Muscle layer of colon (tissue), 2 donors: ENCODE measurements around the gene ARL8B.

Experiments
- H3K27ac ChIP-seq: one replicate; pipeline ENCODE4 v1.7.0; 2013; ENCODE audit warnings: low read depth, mild to moderate bottlenecking, low read length, moderate library complexity
- H3K27me3 ChIP-seq, 2 donors: one replicate each; pipeline ENCODE4 v1.7.0; 2013; ENCODE audit warnings: low read length in 2 of 2, mild to moderate bottlenecking in 2 of 2; ENCODE audit not compliant: insufficient read depth in 2 of 2, control insufficient read depth in 1 of 2
- H3K36me3 ChIP-seq: one replicate; pipeline ENCODE4 v1.7.0; 2013; ENCODE audit warnings: mild to moderate bottlenecking, low read length; ENCODE audit not compliant: insufficient read depth
- H3K4me1 ChIP-seq: one replicate; pipeline ENCODE4 v1.7.0; 2013; ENCODE audit warnings: mild to moderate bottlenecking, low read length; ENCODE audit not compliant: insufficient read depth
- H3K4me3 ChIP-seq, 2 donors: one replicate each; pipeline ENCODE4 v1.7.0; 2013; ENCODE audit warnings: low read length in 2 of 2, low read depth in 1 of 2, mild to moderate bottlenecking in 1 of 2, moderate library complexity in 1 of 2
- H3K9ac ChIP-seq: one replicate; pipeline ENCODE4 v1.7.0; 2013; ENCODE audit warnings: low read length
- H3K9me3 ChIP-seq: one replicate; pipeline ENCODE4 v1.7.0; 2013; ENCODE audit warnings: mild to moderate bottlenecking, low read length
- donor health status: abdominal sarcoma.
- donor health status: Adenocarcinoma of cecum.

ARL8B gene

GRCh38 chr3:5151586-5151985, 29.5 kb downstream of the ARL8B start:
- H3K4me1 ChIP-seq: no peaks in the 10 kb centered on the region

GRCh38 chr3:5153074-5153473, 31.0 kb downstream of the ARL8B start:
- no peak overlapping the region for H3K9ac ChIP-seq
- H3K4me1 ChIP-seq: no peaks in the 10 kb centered on the region
- H3K36me3 ChIP-seq: no peaks in the 10 kb centered on the region
- no peaks in the 10 kb centered on the region for H3K27me3 ChIP-seq
- no peaks in the 10 kb centered on the region for H3K9me3 ChIP-seq
- H3K4me3 ChIP-seq: no peak overlapping the region
- no peak overlapping the region for H3K27ac ChIP-seq

More at GRCh38 chr3:5151586-5151985, 29.5 kb downstream of the ARL8B start:
- Histone ChIP-seq H3K4me3 (no peak overlapping the region), H3K27me3 (no peaks in the 10 kb centered on the region), H3K9me3 (no peaks in the 10 kb centered on the region), H3K9ac (no peak overlapping the region), H3K27ac (no peak overlapping the region), H3K36me3 (no peaks in the 10 kb centered on the region)

GRCh38 chr3:5155241-5155640, 33.1 kb downstream of the ARL8B start:
- Histone ChIP-seq H3K4me1 (no peaks in the 10 kb centered on the region), H3K27ac (no peak overlapping the region), H3K36me3 (no peaks in the 10 kb centered on the region), H3K4me3 (no peak overlapping the region), H3K9me3 (no peaks in the 10 kb centered on the region), H3K27me3 (no peaks in the 10 kb centered on the region), H3K9ac (no peak overlapping the region)

- Histone ChIP-seq H3K4me3 (no peak overlapping the region), H3K36me3 (no peaks in the 10 kb centered on the region), H3K9ac (no peak overlapping the region), H3K9me3 (no peaks in the 10 kb centered on the region), H3K4me1 (peaks cover 17% of the 10 kb centered on the region), H3K27me3 (no peaks in the 10 kb centered on the region), H3K27ac (no peak overlapping the region)
Measured at GRCh38 chr3:5160321-5160720, 38.2 kb downstream of the ARL8B start.

- Histone ChIP-seq H3K27me3 (no peaks in the 10 kb centered on the region), H3K9ac (no peak overlapping the region), H3K9me3 (no peaks in the 10 kb centered on the region), H3K27ac (no peak overlapping the region), H3K4me1 (peaks cover 17% of the 10 kb centered on the region), H3K36me3 (no peaks in the 10 kb centered on the region), H3K4me3 (no peak overlapping the region)
Measured at GRCh38 chr3:5160940-5161858, 39.1 kb downstream of the ARL8B start.

GRCh38 chr3:5162102-5162501, 40.0 kb downstream of the ARL8B start:
- H3K36me3 ChIP-seq: no peaks in the 10 kb centered on the region
- H3K9me3 ChIP-seq: no peaks in the 10 kb centered on the region
- H3K4me1 ChIP-seq: peaks cover 17% of the 10 kb centered on the region
- H3K4me3 ChIP-seq: no peak overlapping the region
- no peak overlapping the region for H3K27ac ChIP-seq
- H3K27me3 ChIP-seq: no peaks in the 10 kb centered on the region
- no peak overlapping the region for H3K9ac ChIP-seq

- Histone ChIP-seq H3K4me1 (peaks cover 20% of the 10 kb centered on the region), H3K27ac (no peak overlapping the region), H3K27me3 (no peaks in the 10 kb centered on the region)
Measured at GRCh38 chr3:5165698-5166097, 43.6 kb downstream of the ARL8B start.

GRCh38 chr3:5166846-5167245, 44.8 kb downstream of the ARL8B start:
- Histone ChIP-seq H3K9ac (no peak overlapping the region), H3K4me1 (peaks cover 8% of the 10 kb centered on the region), H3K27me3 (no peaks in the 10 kb centered on the region), H3K4me3 (no peak overlapping the region), H3K9me3 (no peaks in the 10 kb centered on the region), H3K27ac (no peak overlapping the region), H3K36me3 (peaks cover 8% of the 10 kb centered on the region)

More at GRCh38 chr3:5165698-5166097, 43.6 kb downstream of the ARL8B start:
- Histone ChIP-seq H3K4me3 (no peak overlapping the region), H3K9me3 (no peaks in the 10 kb centered on the region), H3K36me3 (no peaks in the 10 kb centered on the region), H3K9ac (no peak overlapping the region)

- peaks cover 4% of the 10 kb centered on the region for H3K4me1 ChIP-seq
- H3K4me3 ChIP-seq: no peak overlapping the region
- no peaks in the 10 kb centered on the region for H3K9me3 ChIP-seq
- no peak overlapping the region for H3K9ac ChIP-seq
- peaks cover 17% of the 10 kb centered on the region for H3K36me3 ChIP-seq
- no peak overlapping the region for H3K27ac ChIP-seq
- no peaks in the 10 kb centered on the region for H3K27me3 ChIP-seq
Measured at GRCh38 chr3:5168110-5168509, 46.0 kb downstream of the ARL8B start.

- H3K9ac ChIP-seq: no peak overlapping the region
- H3K9me3 ChIP-seq: no peaks in the 10 kb centered on the region
- H3K4me1 ChIP-seq: peaks cover 4% of the 10 kb centered on the region
- H3K4me3 ChIP-seq: no peak overlapping the region
- H3K27ac ChIP-seq: no peak overlapping the region
- H3K27me3 ChIP-seq: no peaks in the 10 kb centered on the region
- peaks cover 25% of the 10 kb centered on the region for H3K36me3 ChIP-seq
Measured at GRCh38 chr3:5169807-5170206, 47.7 kb downstream of the ARL8B start.

GRCh38 chr3:5170975-5171374, 48.9 kb downstream of the ARL8B start:
- Histone ChIP-seq H3K27ac (no peak overlapping the region), H3K27me3 (no peaks in the 10 kb centered on the region), H3K9me3 (no peaks in the 10 kb centered on the region), H3K36me3 (peaks cover 35% of the 10 kb centered on the region), H3K9ac (no peak overlapping the region), H3K4me1 (peaks cover 4% of the 10 kb centered on the region), H3K4me3 (no peak overlapping the region)

GRCh38 chr3:5172018-5172417, 49.9 kb downstream of the ARL8B start:
- Histone ChIP-seq H3K9ac (no peak overlapping the region), H3K27me3 (no peaks in the 10 kb centered on the region), H3K4me3 (no peak overlapping the region), H3K4me1 (peaks cover 4% of the 10 kb centered on the region), H3K27ac (no peak overlapping the region), H3K9me3 (no peaks in the 10 kb centered on the region), H3K36me3 (peaks cover 45% of the 10 kb centered on the region)
